ENCODE measurements around the gene CDC25C.

Gene CDC25C

GRCh38 chr5:138289296-138289695, 42.3 kb downstream of the CDC25C start:
- no peaks in the 10 kb centered on the region for H3K9me3 ChIP-seq (ENCODE audit: insufficient read depth, low read depth, low read length)
- TF ChIP-seq EZH2phosphoT487 (IDR thresholded peaks at IDR 0.05; ENCODE audit: borderline replicate concordance) (no peak), CTCF (conservative IDR thresholded peaks at IDR 0.05; ENCODE audit: low read length) (no peak)
- no peaks in the 10 kb centered on the region for H3F3A ChIP-seq (ENCODE audit: low read depth)
- no peaks in the 10 kb centered on the region for H3K9me2 ChIP-seq (replicated peaks; ENCODE audit: low read depth, low read length)
- no peak overlapping the region for H3K9ac ChIP-seq (ENCODE audit: low read depth, low read length, poor library complexity, severe bottlenecking)
- no peak overlapping the region for H3K4me3 ChIP-seq (ENCODE audit: low read length, poor library complexity, severe bottlenecking)
- no peaks in the 10 kb centered on the region for H3K4me1 ChIP-seq (ENCODE audit: insufficient read depth, low read length, poor library complexity, severe bottlenecking)
- H3K79me2 ChIP-seq (ENCODE audit: insufficient read depth, low read length) = no peaks in the 10 kb centered on the region
- H3K36me3 ChIP-seq (ENCODE audit: insufficient read depth, low read length) = peaks cover 71% of the 10 kb centered on the region; the same call in 1 of the 2 replicates
- no peak overlapping the region for H3K4me2 ChIP-seq (ENCODE audit: low read depth, low read length, poor library complexity, severe bottlenecking)
- no peak overlapping the region for H2AFZ ChIP-seq (ENCODE audit: low read length)
- no peaks in the 10 kb centered on the region for H3K27me3 ChIP-seq (ENCODE audit: insufficient read depth, low read length, poor library complexity, severe bottlenecking)
- H4K20me1 ChIP-seq (ENCODE audit: insufficient read depth, low read length, poor library complexity, severe bottlenecking) = no peaks in the 10 kb centered on the region

- no peak for TF ChIP-seq EZH2phosphoT487 (IDR thresholded peaks at IDR 0.05; ENCODE audit: borderline replicate concordance)
- Histone ChIP-seq H3K79me2 (ENCODE audit: insufficient read depth, low read length) (no peaks in the 10 kb centered on the region), H2AFZ (ENCODE audit: low read length) (no peak overlapping the region), H3K4me3 (ENCODE audit: low read length, poor library complexity, severe bottlenecking) (no peak overlapping the region), H3K36me3 (ENCODE audit: insufficient read depth, low read length) (peaks cover 68% of the 10 kb centered on the region; the same call in 1 of the 2 replicates), H3F3A (ENCODE audit: low read depth) (no peaks in the 10 kb centered on the region), H3K9me3 (ENCODE audit: insufficient read depth, low read depth, low read length) (no peaks in the 10 kb centered on the region), H3K4me1 (ENCODE audit: insufficient read depth, low read length, poor library complexity, severe bottlenecking) (no peaks in the 10 kb centered on the region), H4K20me1 (ENCODE audit: insufficient read depth, low read length, poor library complexity, severe bottlenecking) (no peaks in the 10 kb centered on the region), H3K9ac (ENCODE audit: low read depth, low read length, poor library complexity, severe bottlenecking) (no peak overlapping the region), H3K9me2 (replicated peaks; ENCODE audit: low read depth, low read length) (no peaks in the 10 kb centered on the region), H3K4me2 (ENCODE audit: low read depth, low read length, poor library complexity, severe bottlenecking) (no peak overlapping the region), H3K27me3 (ENCODE audit: insufficient read depth, low read length, poor library complexity, severe bottlenecking) (no peaks in the 10 kb centered on the region)
Measured at GRCh38 chr5:138287246-138287645, 44.4 kb downstream of the CDC25C start.

- H3K9me2 ChIP-seq (replicated peaks; ENCODE audit: low read depth, low read length) = no peaks in the 10 kb centered on the region
- no peak overlapping the region for H3K9ac ChIP-seq (ENCODE audit: low read depth, low read length, poor library complexity, severe bottlenecking)
- TF ChIP-seq EZH2phosphoT487 (IDR thresholded peaks at IDR 0.05; ENCODE audit: borderline replicate concordance) = no peak
- peak; percentile 69 for TF ChIP-seq CTCF (conservative IDR thresholded peaks at IDR 0.05; ENCODE audit: low read length)
- H3K4me3 ChIP-seq (ENCODE audit: low read length, poor library complexity, severe bottlenecking) = no peak overlapping the region
- no peaks in the 10 kb centered on the region for H3K79me2 ChIP-seq (ENCODE audit: insufficient read depth, low read length)
- H4K20me1 ChIP-seq (ENCODE audit: insufficient read depth, low read length, poor library complexity, severe bottlenecking) = no peaks in the 10 kb centered on the region
- H3K36me3 ChIP-seq (ENCODE audit: insufficient read depth, low read length) = peaks cover 38% of the 10 kb centered on the region; the same call in 1 of the 2 replicates
- no peaks in the 10 kb centered on the region for H3F3A ChIP-seq (ENCODE audit: low read depth)
- no peak overlapping the region for H2AFZ ChIP-seq (ENCODE audit: low read length)
- H3K4me1 ChIP-seq (ENCODE audit: insufficient read depth, low read length, poor library complexity, severe bottlenecking) = no peaks in the 10 kb centered on the region
- no peak overlapping the region for H3K4me2 ChIP-seq (ENCODE audit: low read depth, low read length, poor library complexity, severe bottlenecking)
- H3K9me3 ChIP-seq (ENCODE audit: insufficient read depth, low read depth, low read length) = no peaks in the 10 kb centered on the region
- H3K27me3 ChIP-seq (ENCODE audit: insufficient read depth, low read length, poor library complexity, severe bottlenecking) = no peaks in the 10 kb centered on the region
Measured at GRCh38 chr5:138282920-138283742, 48.5 kb downstream of the CDC25C start.
